ENCODE data around the gene COL23A1.
"Not testable (repeated sequence)": the region's sequence is repeated elsewhere in the genome, so short reads cannot be mapped to it uniquely, and the experiment has no call there.

GRCh38 chr5:178369469-178369868 is 220.7 kb downstream of the COL23A1 start:
- TF ChIP-seq POLR2A (IDR thresholded peaks at IDR 0.05; ENCODE audit: low read length); MAZ (IDR thresholded peaks at IDR 0.05; ENCODE audit: borderline replicate concordance, low read depth, low read length); CTCF (IDR thresholded peaks at IDR 0.05); POLR2AphosphoS2 (conservative IDR thresholded peaks at IDR 0.05; ENCODE audit: low read length); SMC3 (IDR thresholded peaks at IDR 0.05); KDM5A (IDR thresholded peaks at IDR 0.05): not testable (repeated sequence)

Measured in A549 (cell line).